Right atrium auricular region (tissue), 2 donors: ENCODE results near the gene PCGF2. TPM values are rescaled to one million over a fixed set of nuclear protein-coding genes. Genes with fewer than 3 reads are reported as not detected.

Experiments
- DNase-seq: peaks from one replicate; pipeline ENCODE4 v3.0.0-alpha.2; 2019; ENCODE audit warnings: low spot score
- H3K27ac ChIP-seq, 2 donors: fragments of 200-600 bp; sonication (generic); 1 replicate in 1 of 2; 2 replicates in 1 of 2; pipeline ENCODE4 v1.5.1; 2016 to 2019
- H3K27me3 ChIP-seq, 2 donors: fragments of 200-600 bp; sonication (generic); one replicate each; pipeline versions ENCODE4 v1.5.1 to v1.6.0; 2017 to 2019
- H3K36me3 ChIP-seq: fragments of 200-600 bp; sonication (generic); one replicate; pipeline ENCODE4 v1.5.1; 2016
- H3K4me1 ChIP-seq, 2 donors: fragments of 200-600 bp; sonication (generic); one replicate each; pipeline versions ENCODE4 v1.5.1 to v1.6.0; 2017 to 2019
- H3K4me3 ChIP-seq, 2 donors: fragments of 200-600 bp; sonication (generic); 1 replicate in 1 of 2; 2 replicates in 1 of 2; pipeline ENCODE4 v1.5.1; 2017 to 2019; ENCODE audit warnings: mild to moderate bottlenecking in 1 of 2, moderate library complexity in 1 of 2
- H3K9me3 ChIP-seq, 2 donors: fragments of 200-600 bp; sonication (generic); one replicate each; pipeline ENCODE4 v1.5.1; 2019
- total RNA-seq, 2 donors: library from RNA; depleted of rRNA; stranded (reverse); fragments of >200 nt; gene quantifications; one replicate each; pipeline ENCODE4 v1.1.0, GENCODE V29; 2016
- TF ChIP-seq, protein P1 (sequence below), 2 donors: fragments of 200-600 bp; sonication (generic); IDR thresholded peaks; one replicate each; pipeline ENCODE4 v1.5.1; 2019; ENCODE audit warnings: antibody characterized with exemption in 2 of 2

The PCGF2 gene
- total RNA-seq, 2 donors from 2014 or later, result 5.9 to 12.1 TPM

DNA sequence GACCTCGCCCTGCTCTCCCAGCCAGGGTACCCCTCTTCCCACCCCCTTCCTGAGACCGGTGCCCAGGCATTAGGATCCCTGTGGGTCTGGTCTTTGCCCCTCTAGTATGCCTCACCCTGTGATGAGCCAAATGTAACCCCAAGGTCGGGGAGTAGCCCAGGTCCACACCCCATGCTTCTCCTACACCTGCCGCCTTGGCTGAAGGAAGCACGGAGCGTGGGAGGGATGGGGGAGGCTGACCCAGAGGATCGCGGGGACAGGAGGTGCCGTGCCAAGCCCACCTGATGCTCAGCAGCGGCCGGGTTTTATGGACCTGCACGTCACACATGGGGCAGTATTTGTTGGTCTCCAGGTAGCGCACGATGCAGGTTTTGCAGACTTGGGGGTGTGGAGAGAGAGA, 8.8 kb downstream of the PCGF2 start:
- Histone ChIP-seq H3K4me3 (no peak overlapping the region), H3K27me3 (no peaks in the 10 kb centered on the region), H3K9me3 (no peaks in the 10 kb centered on the region), H3K27ac (no peak overlapping the region), H3K36me3 (peaks cover 28% of the 10 kb centered on the region), H3K4me1 (peaks cover 0 to 59% of the 10 kb centered on the region in 2 donors)
- DNase-seq, result no peak
- TF ChIP-seq, protein P1, sequence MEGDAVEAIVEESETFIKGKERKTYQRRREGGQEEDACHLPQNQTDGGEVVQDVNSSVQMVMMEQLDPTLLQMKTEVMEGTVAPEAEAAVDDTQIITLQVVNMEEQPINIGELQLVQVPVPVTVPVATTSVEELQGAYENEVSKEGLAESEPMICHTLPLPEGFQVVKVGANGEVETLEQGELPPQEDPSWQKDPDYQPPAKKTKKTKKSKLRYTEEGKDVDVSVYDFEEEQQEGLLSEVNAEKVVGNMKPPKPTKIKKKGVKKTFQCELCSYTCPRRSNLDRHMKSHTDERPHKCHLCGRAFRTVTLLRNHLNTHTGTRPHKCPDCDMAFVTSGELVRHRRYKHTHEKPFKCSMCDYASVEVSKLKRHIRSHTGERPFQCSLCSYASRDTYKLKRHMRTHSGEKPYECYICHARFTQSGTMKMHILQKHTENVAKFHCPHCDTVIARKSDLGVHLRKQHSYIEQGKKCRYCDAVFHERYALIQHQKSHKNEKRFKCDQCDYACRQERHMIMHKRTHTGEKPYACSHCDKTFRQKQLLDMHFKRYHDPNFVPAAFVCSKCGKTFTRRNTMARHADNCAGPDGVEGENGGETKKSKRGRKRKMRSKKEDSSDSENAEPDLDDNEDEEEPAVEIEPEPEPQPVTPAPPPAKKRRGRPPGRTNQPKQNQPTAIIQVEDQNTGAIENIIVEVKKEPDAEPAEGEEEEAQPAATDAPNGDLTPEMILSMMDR (IDR thresholded peaks at IDR 0.05), result no peak

DNA sequence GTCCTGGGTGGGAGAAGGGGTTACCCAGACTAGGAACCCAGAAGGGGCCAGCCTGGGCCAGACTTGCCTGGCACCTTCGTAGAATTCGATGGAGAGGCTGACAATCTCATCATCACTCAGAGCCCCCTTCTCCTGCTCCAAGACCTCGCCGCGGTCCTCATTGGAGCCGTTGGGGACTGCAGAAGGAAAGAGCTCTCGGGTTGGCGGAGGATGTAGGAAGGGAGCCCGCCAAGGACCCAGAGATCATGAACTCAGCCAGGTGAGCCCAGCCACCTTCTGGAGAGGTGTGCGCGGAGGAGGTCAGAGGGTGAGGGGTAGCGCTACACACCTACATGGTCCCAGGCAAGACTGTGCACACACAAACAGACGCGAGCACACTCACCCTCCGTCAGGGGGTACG, 9.4 kb downstream of the PCGF2 start:
- Histone ChIP-seq H3K4me3 (no peak overlapping the region), H3K27ac (no peak overlapping the region), H3K36me3 (peaks cover 34% of the 10 kb centered on the region), H3K9me3 (no peaks in the 10 kb centered on the region), H3K4me1 (peaks cover 0 to 60% of the 10 kb centered on the region in 2 donors), H3K27me3 (no peaks in the 10 kb centered on the region)
- TF ChIP-seq, protein P1 (IDR thresholded peaks at IDR 0.05), result no peak
- no peak for DNase-seq

DNA sequence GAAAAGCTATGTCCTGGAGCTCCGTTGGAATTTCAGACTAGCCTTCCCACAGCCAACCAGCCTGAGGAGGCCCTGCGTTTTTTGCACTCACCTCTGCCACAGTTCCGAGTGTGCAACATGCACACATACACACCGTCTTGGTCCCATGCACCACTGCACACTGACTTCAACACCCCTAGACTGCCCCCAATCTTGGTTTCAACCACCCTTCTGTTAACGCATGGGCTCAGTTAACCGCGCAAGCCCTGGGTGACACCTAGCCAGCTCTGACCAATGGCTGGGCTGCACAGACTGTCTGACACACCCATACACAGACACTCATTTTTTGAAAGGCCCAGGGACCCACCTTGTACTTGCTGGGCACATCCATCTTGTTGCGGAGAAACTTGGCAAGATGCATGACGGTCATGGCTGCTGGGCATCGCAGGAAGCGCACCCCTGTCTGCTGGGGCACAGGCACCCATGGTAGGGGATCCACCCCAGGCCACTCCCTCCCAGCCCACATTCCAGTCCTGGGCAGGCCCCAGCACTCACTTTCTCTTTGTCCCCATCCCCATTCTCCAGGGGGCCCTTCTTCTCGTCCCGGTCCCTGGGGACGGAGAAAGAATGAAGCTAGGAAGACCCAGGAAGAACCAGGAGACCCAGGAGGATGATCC, 10.0 kb downstream of the PCGF2 start:
- TF ChIP-seq, protein P1 (IDR thresholded peaks at IDR 0.05), result no peak
- Histone ChIP-seq H3K36me3 (peaks cover 39% of the 10 kb centered on the region), H3K4me1 (peaks cover 0 to 58% of the 10 kb centered on the region in 2 donors), H3K4me3 (no peak overlapping the region), H3K27ac (no peak overlapping the region), H3K27me3 (no peaks in the 10 kb centered on the region), H3K9me3 (no peaks in the 10 kb centered on the region)
- no peak for DNase-seq

DNA sequence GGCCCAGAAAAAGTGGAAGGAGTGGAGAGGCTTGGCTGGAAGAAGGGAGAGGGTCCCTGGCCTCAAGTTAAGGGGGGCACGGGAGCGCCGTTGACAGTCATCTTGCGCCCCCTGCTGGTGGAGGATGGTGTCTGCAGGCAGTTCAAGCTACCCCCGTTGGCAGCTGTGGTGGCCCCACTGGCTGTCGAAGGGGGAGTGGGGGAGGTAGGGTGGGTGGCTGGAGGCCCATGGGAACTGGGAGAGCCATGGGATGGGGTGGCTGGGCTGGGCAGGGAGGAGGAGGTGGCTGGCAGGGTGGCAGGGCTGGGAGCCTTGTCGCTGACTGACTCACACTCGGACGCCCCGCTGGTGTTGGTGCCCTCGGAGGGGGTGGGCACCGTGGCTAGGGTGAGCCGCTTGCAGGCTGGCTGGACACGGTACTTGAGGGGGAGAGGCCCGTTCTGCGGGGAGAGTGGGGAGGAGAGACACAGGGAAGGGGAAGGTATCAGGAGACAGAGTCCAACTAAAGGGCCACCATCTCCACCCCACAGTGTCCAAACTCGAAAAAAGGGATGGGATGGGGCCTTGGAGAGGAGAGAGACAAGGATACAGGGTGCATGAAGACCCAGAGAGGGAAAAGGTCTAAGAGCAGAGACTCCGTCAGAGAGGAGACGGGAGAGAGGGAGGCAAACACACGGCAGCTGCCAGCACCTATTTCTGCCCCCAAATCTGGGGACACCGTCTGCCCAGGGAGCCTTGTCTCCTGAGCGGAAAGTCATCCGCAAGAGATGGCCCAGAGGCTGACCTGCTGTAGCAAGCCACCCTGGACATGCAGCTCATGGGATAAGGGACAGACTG, 12.8 kb downstream of the PCGF2 start:
- Histone ChIP-seq H3K36me3 (peaks cover 46% of the 10 kb centered on the region), H3K27ac (peak overlapping the region in 1 of 2 donors; percentile 34), H3K9me3 (no peaks in the 10 kb centered on the region), H3K4me1 (peaks cover 0 to 56% of the 10 kb centered on the region in 2 donors), H3K27me3 (no peaks in the 10 kb centered on the region), H3K4me3 (no peak overlapping the region)
- DNase-seq, result no peak
- TF ChIP-seq, protein P1 (IDR thresholded peaks at IDR 0.05), result peak; percentile 92 to 98

DNA sequence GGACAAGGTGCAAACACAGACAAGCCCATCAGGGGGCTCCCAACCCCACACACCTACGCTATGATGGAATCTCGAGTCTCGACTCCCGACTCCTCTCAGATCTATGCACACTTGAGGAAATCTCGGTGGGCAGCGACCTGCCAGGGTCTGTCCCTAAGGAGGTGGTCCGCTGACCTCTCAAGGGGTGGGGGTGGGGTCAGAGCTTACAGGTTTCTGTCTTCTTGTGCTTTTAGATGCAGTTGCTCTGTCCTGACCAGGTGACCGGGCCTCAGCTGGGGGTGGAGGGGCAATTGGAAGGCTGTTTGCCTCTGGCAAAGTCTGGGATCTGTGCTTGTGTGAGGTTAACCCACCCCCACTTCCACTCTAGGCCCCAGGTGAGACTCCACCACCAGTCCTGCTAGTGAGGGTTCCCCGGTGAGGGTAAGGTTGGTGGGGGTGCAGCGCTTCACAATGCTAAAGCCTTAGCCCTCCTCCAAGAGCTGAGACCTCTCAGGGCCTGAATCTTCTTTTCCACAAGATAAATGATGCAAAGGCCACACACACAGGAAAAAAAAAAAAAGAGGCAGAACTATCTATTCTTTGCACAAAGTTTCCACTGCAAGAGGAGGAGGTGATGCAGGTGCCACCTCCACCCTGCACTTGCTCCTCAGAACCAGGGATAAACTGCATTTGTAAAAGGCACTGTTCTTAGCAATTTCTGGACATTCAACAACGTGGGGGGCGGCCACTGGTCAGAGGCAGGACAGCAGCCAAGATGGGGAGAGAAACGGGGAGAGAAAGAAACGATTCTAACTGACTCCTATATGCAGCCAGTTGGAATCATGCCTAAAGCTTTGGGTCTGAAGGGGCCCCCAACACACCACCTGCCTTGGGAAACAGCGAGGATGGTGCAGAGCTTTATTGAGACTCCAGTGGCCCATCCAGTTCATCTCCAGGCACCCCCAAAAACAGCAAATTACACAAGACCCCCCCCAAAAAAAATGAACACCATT, 13.9 kb downstream of the PCGF2 start:
- Histone ChIP-seq H3K27ac (peak overlapping the region in 1 of 2 donors; percentile 34), H3K4me1 (peaks cover 0 to 62% of the 10 kb centered on the region in 2 donors), H3K36me3 (peaks cover 38% of the 10 kb centered on the region), H3K27me3 (no peaks in the 10 kb centered on the region), H3K4me3 (no peak overlapping the region), H3K9me3 (no peaks in the 10 kb centered on the region)
- TF ChIP-seq, protein P1 (IDR thresholded peaks at IDR 0.05), result no peak
- no peak for DNase-seq
